HG02763 (cell line): ENCODE results near the gene DCBLD1.
"Not testable (repeated sequence)": the region's sequence is repeated elsewhere in the genome, so short reads cannot be mapped to it uniquely, and the experiment has no call there.

Experiments
- ATAC-seq: cut with Tn5 transposase; IDR thresholded peaks from one replicate; pipeline ENCODE4 v1.9.1; 2021; ENCODE audit warnings: mild to moderate bottlenecking, moderate library complexity; ENCODE audit not compliant: unreplicated experiment

Gene DCBLD1

GRCh38 chr6:117482240-117483003 is at the start of gene DCBLD1:
Gene DCBLD1 (plus strand): TSS chr6:117482674. CDS start chr6:117482782, 108 bp downstream.
- ATAC-seq: peak; percentile 80

- ATAC-seq: no peak
Observed at GRCh38 chr6:117440706-117441525, 41.6 kb upstream of the DCBLD1 start.

- ATAC-seq: no peak
Observed at GRCh38 chr6:117441824-117442264, 40.6 kb upstream of the DCBLD1 start.

- ATAC-seq: not testable (repeated sequence)
Observed at GRCh38 chr6:117442313-117442712, 40.2 kb upstream of the DCBLD1 start.

- ATAC-seq: no peak
Observed at GRCh38 chr6:117444600-117444999, 37.9 kb upstream of the DCBLD1 start.

GRCh38 chr6:117446861-117447260 is 35.6 kb upstream of the DCBLD1 start:
- ATAC-seq: no peak

- ATAC-seq: no peak
Observed at GRCh38 chr6:117448011-117448410, 34.5 kb upstream of the DCBLD1 start.

- ATAC-seq: no peak
Observed at GRCh38 chr6:117448732-117449485, 33.6 kb upstream of the DCBLD1 start.

- ATAC-seq: no peak
Observed at GRCh38 chr6:117449549-117450439, 32.7 kb upstream of the DCBLD1 start.

GRCh38 chr6:117451671-117452070 is 30.8 kb upstream of the DCBLD1 start:
- no peak for ATAC-seq

GRCh38 chr6:117456250-117456649 is 26.2 kb upstream of the DCBLD1 start:
- no peak for ATAC-seq

GRCh38 chr6:117456998-117457397 is 25.5 kb upstream of the DCBLD1 start:
- no peak for ATAC-seq

- no peak for ATAC-seq
Observed at GRCh38 chr6:117459204-117459944, 23.1 kb upstream of the DCBLD1 start.

- ATAC-seq: no peak
Observed at GRCh38 chr6:117463762-117464665, 18.5 kb upstream of the DCBLD1 start.

- ATAC-seq: no peak
Observed at GRCh38 chr6:117464700-117465099, 17.8 kb upstream of the DCBLD1 start.

GRCh38 chr6:117465691-117466090 is 16.8 kb upstream of the DCBLD1 start:
- ATAC-seq: no peak

- ATAC-seq: no peak
Observed at GRCh38 chr6:117467876-117468275, 14.6 kb upstream of the DCBLD1 start.

- not testable (repeated sequence) for ATAC-seq
Observed at GRCh38 chr6:117468527-117468926, 13.9 kb upstream of the DCBLD1 start.

GRCh38 chr6:117469356-117469755 is 13.1 kb upstream of the DCBLD1 start:
- ATAC-seq: no peak
